ENCODE results near the gene PGGHG. TPM values are rescaled to one million over a fixed set of nuclear protein-coding genes. Genes with fewer than 3 reads are reported as not detected.

Gene PGGHG
- polyA plus RNA-seq, 3 donors: 1.6 to 82.9 (median 2.1) TPM

DNA sequence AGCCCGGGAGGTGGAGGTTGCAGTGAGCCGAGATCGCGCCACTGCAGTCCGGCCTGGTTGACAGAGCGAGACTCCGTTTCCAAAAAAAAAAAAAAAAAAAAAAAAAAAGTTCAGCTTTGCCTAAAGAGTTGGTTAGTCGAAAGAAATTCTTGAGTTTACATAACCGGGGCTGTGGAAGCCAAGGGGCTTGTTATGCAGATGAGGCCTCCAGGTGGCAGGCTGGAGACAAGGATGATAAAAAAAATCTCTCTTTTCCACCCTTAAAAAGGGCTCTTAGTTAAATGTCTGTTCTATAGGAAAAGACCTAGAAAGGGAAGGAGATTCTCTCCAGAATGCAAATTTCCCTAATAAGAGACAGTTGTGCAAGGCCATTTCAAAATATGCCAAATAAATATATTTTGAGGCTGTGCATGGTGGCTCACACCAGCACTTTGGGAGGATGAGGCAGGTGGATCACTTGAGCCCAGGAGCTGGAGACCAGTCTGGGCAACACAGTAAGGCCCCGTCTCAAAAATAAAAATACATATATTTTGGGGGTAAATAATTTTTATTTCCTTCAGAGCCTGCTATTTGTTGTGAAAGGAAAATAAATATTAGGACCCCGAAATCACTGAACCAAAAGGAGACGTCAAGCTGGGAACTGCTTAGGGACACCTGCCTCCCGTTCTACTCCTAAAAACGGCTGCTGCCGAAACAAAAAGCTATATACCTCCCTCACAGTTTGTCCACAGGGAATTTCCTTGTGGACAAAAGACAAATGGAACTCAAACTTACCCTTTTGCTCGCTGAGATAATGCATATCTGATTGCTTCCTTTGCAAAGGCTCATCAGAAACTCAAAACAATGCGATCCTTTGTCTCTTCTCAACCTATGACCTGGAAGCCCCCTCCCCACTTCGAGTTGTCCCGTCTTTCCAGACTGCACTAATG is 16.3 kb downstream of the PGGHG start:
- peak in 2 of 3 donors; percentile 34 to 44 for DNase-seq
- Mint-ChIP-seq H3K27me3 (ENCODE audit: low read depth in 3 of 3) (peaks cover 18 to 22% (median 20%) of the 10 kb centered on the region in 3 donors), H3K36me3 (peaks cover 5 to 7% of the 10 kb centered on the region in 2 donors), H3K27ac (peak overlapping the region in 1 of 7 donors; percentile 45), H3K4me3 (no peak overlapping the region), H3K9me3 (peaks cover 0 to 4% (median 0%) of the 10 kb centered on the region in 7 donors), H3K4me1 (peaks cover 42% of the 10 kb centered on the region)
- H2AFZ ChIP-seq (ENCODE audit: insufficient read depth, low read depth, low read length, poor library complexity, severe bottlenecking): no peak overlapping the region
- no peak overlapping the region for H3K27ac ChIP-seq (ENCODE audit: low read depth in 1 of 2, low read length in 2 of 2)
- no peaks in the 10 kb centered on the region for H4K20me1 ChIP-seq (ENCODE audit: insufficient read depth, low read length)
- H3K4me1 ChIP-seq (ENCODE audit: control insufficient read depth in 1 of 2, insufficient read depth in 2 of 2, low read length in 2 of 2): peaks cover 33 to 51% of the 10 kb centered on the region in 2 donors
- no peaks in the 10 kb centered on the region for H3K36me3 ChIP-seq (replicated peaks in 1 of 2; ENCODE audit: control insufficient read depth in 1 of 2, insufficient read depth in 2 of 2, low read length in 2 of 2)
- no peak overlapping the region for H3K4me2 ChIP-seq (replicated peaks; ENCODE audit: extremely low read depth, low read length, poor library complexity, severe bottlenecking)
- intact Hi-C loops (cut with micrococcal nuclease): loop anchor here (5.0 to 10.0 kb wide), 3 partner anchors 38 to 53 kb away; no protein-coding TSS in a partner anchor
- peaks cover 15% of the 10 kb centered on the region for H3K79me2 ChIP-seq (ENCODE audit: insufficient read depth, low read length)
- no peak overlapping the region for H3K4me3 ChIP-seq (replicated peaks in 1 of 3; ENCODE audit: low read depth in 2 of 3, low read length in 3 of 3)
- peaks cover 0 to 5% of the 10 kb centered on the region in 2 donors for H3K27me3 ChIP-seq (ENCODE audit: control insufficient read depth in 2 of 2, insufficient read depth in 2 of 2, low read length in 2 of 2)
- H3K9me3 ChIP-seq (replicated peaks in 1 of 2; ENCODE audit: control insufficient read depth in 1 of 2, insufficient read depth in 1 of 2, low read length in 2 of 2): no peaks in the 10 kb centered on the region
- no peak overlapping the region for H3K9ac ChIP-seq (ENCODE audit: insufficient read depth, low read length, poor library complexity, severe bottlenecking)
- TF ChIP-seq, protein P1, sequence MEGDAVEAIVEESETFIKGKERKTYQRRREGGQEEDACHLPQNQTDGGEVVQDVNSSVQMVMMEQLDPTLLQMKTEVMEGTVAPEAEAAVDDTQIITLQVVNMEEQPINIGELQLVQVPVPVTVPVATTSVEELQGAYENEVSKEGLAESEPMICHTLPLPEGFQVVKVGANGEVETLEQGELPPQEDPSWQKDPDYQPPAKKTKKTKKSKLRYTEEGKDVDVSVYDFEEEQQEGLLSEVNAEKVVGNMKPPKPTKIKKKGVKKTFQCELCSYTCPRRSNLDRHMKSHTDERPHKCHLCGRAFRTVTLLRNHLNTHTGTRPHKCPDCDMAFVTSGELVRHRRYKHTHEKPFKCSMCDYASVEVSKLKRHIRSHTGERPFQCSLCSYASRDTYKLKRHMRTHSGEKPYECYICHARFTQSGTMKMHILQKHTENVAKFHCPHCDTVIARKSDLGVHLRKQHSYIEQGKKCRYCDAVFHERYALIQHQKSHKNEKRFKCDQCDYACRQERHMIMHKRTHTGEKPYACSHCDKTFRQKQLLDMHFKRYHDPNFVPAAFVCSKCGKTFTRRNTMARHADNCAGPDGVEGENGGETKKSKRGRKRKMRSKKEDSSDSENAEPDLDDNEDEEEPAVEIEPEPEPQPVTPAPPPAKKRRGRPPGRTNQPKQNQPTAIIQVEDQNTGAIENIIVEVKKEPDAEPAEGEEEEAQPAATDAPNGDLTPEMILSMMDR (IDR thresholded peaks at IDR 0.05): peak; percentile 73
- WGBS (ENCODE audit: insufficient coverage): 80% methylated on average over 7 of the region's 19 CpGs

DNA sequence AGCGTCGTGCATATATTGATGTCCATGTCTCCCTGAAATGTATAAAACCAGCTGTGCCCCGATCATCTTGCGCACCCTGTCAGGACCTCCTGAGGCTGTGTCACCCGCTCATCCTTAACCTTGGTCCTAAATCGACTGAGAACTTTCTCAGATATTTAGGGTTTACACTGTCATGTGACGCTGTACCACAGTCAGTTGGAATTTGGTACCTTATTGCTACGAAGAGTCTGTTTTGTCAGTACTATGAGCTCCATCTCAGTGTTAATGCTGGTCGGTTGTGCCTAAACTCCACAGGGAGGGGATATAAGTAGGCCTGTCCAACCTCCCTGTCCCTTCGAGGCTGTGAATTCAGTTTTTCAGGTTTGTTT is 16.9 kb downstream of the PGGHG start:
- H3K9ac ChIP-seq (ENCODE audit: insufficient read depth, low read length, poor library complexity, severe bottlenecking): no peak overlapping the region
- Mint-ChIP-seq H3K27me3 (ENCODE audit: low read depth in 3 of 3) (peaks cover 12 to 19% (median 14%) of the 10 kb centered on the region in 3 donors), H3K4me3 (no peak overlapping the region), H3K9me3 (peaks cover 0 to 4% (median 0%) of the 10 kb centered on the region in 7 donors), H3K27ac (peak overlapping the region in 2 of 7 donors; percentile 45 to 50), H3K36me3 (peaks cover 5 to 7% of the 10 kb centered on the region in 2 donors), H3K4me1 (peaks cover 42% of the 10 kb centered on the region)
- no peak overlapping the region for H2AFZ ChIP-seq (ENCODE audit: insufficient read depth, low read depth, low read length, poor library complexity, severe bottlenecking)
- H3K36me3 ChIP-seq (replicated peaks in 1 of 2; ENCODE audit: control insufficient read depth in 1 of 2, insufficient read depth in 2 of 2, low read length in 2 of 2): no peaks in the 10 kb centered on the region
- no peaks in the 10 kb centered on the region for H4K20me1 ChIP-seq (ENCODE audit: insufficient read depth, low read length)
- DNase-seq: no peak
- peaks cover 33 to 51% of the 10 kb centered on the region in 2 donors for H3K4me1 ChIP-seq (ENCODE audit: control insufficient read depth in 1 of 2, insufficient read depth in 2 of 2, low read length in 2 of 2)
- H3K27me3 ChIP-seq (ENCODE audit: control insufficient read depth in 2 of 2, insufficient read depth in 2 of 2, low read length in 2 of 2): peaks cover 0 to 5% of the 10 kb centered on the region in 2 donors
- no peak overlapping the region for H3K27ac ChIP-seq (ENCODE audit: low read depth in 1 of 2, low read length in 2 of 2)
- intact Hi-C loops (cut with micrococcal nuclease): loop anchor here (2.0 to 10.0 kb wide), 4 partner anchors 15 to 54 kb away; partner anchors contain the start of gene IFITM3 (in 1 of the 2)
- 95% methylated on average over 10 of the region's 10 CpGs for WGBS (ENCODE audit: insufficient coverage)
- H3K9me3 ChIP-seq (replicated peaks in 1 of 2; ENCODE audit: control insufficient read depth in 1 of 2, insufficient read depth in 1 of 2, low read length in 2 of 2): no peaks in the 10 kb centered on the region
- no peak overlapping the region for H3K4me3 ChIP-seq (replicated peaks in 1 of 3; ENCODE audit: low read depth in 2 of 3, low read length in 3 of 3)
- no peak overlapping the region for H3K4me2 ChIP-seq (replicated peaks; ENCODE audit: extremely low read depth, low read length, poor library complexity, severe bottlenecking)
- H3K79me2 ChIP-seq (ENCODE audit: insufficient read depth, low read length): peaks cover 15% of the 10 kb centered on the region
- TF ChIP-seq, protein P1 (IDR thresholded peaks at IDR 0.05): no peak

All from CD14-positive monocyte (primary cell).